GM12878 (cell line): ENCODE data around the gene LRRIQ4.

Experiments
- CTCF ChIP-seq, 3 experiments: IDR thresholded peaks in 2 of 3; conservative IDR thresholded peaks in 1 of 3; 2 replicates each; pipeline ENCODE4 v1.5.1; 2011; ENCODE audit warnings: low read depth in 3 of 3, low read length in 3 of 3, mild to moderate bottlenecking in 3 of 3, control low read depth in 2 of 3, moderate library complexity in 2 of 3, inconsistent platforms in 1 of 3, mixed read lengths in 1 of 3; ENCODE audit not compliant: control insufficient read depth in 2 of 3, insufficient read depth in 1 of 3; ENCODE audit errors: extremely low read depth in 1 of 3
- FOXK2 ChIP-seq: fragments of 450-650 bp; IDR thresholded peaks from 2 replicates; pipeline ENCODE4 v1.6.1; 2017; ENCODE audit warnings: mild to moderate bottlenecking, moderate library complexity
- NFXL1 ChIP-seq: fragments of 450-650 bp; IDR thresholded peaks from 2 replicates; pipeline ENCODE4 v1.6.1; 2017; ENCODE audit warnings: antibody characterized with exemption, mild to moderate bottlenecking, borderline replicate concordance
- POLR2AphosphoS2 ChIP-seq: IDR thresholded peaks from 2 replicates; pipeline ENCODE4 v1.6.1; 2011; ENCODE audit warnings: low read depth, mild to moderate bottlenecking, low read length, improper control_type of control experiment, moderate library complexity
- ZNF274 ChIP-seq: IDR thresholded peaks from one replicate; pipeline ENCODE4 v1.8.0; 2011; ENCODE audit not compliant: insufficient read length, insufficient read depth
- TF ChIP-seq, protein P1 (sequence below): IDR thresholded peaks from 2 replicates; pipeline ENCODE4 v1.6.1; 2012; ENCODE audit warnings: low read depth, low read length, improper control_type of control experiment

DNA sequence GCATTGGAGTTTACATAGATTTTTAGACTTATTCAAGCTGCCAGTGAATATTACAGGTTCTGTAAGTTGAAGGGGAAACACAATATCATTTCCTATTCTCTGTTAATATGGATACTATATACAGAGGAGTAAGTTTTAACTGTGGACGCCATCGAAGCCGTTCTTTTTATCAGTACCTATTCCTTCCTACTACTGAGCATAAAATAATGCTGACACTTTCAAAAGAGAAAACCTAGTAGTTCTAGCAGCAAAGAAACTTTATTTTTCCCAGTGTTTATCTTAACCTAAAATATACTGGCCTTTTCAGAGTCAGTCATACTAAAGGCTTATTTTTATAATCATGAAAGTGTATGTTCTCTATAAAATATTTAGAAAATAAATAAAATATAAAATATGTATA is 42.8 kb downstream of the LRRIQ4 start:
- no peak for TF ChIP-seq NFXL1
- TF ChIP-seq CTCF (IDR thresholded peaks at IDR 0.05 in 2 of 3, conservative IDR thresholded peaks at IDR 0.05 in 1 of 3; ENCODE audit: control insufficient read depth in 2 of 3, extremely low read depth in 1 of 3, insufficient read depth in 1 of 3, low read depth in 3 of 3, low read length in 3 of 3), result no peak
- no peak for TF ChIP-seq POLR2AphosphoS2
- TF ChIP-seq, protein P1, sequence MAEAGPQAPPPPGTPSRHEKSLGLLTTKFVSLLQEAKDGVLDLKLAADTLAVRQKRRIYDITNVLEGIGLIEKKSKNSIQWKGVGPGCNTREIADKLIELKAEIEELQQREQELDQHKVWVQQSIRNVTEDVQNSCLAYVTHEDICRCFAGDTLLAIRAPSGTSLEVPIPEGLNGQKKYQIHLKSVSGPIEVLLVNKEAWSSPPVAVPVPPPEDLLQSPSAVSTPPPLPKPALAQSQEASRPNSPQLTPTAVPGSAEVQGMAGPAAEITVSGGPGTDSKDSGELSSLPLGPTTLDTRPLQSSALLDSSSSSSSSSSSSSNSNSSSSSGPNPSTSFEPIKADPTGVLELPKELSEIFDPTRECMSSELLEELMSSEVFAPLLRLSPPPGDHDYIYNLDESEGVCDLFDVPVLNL, result no peak
- no peak for TF ChIP-seq FOXK2
- TF ChIP-seq ZNF274, result no peak
